GM18498 (cell line): ENCODE results near the gene CKS2.
"Not testable (repeated sequence)": the region's sequence is repeated elsewhere in the genome, so short reads cannot be mapped to it uniquely, and the experiment has no call there.

Source experiments
- ATAC-seq: cut with Tn5 transposase; IDR thresholded peaks from one replicate; pipeline ENCODE4 v1.9.1; 2021; ENCODE audit warnings: mild to moderate bottlenecking, moderate library complexity; ENCODE audit not compliant: unreplicated experiment

CKS2 gene

GRCh38 chr9:89310475-89311345, at the start of gene CKS2:
CKS2 (plus strand) TSS chr9:89311195; CDS start chr9:89311293, 98 bp downstream.
- ATAC-seq, result peak; percentile 90

- no peak for ATAC-seq
These were observed 37.3 kb upstream of the CKS2 start for GRCh38 chr9:89273528-89274279.

GRCh38 chr9:89274838-89275237, 36.2 kb upstream of the CKS2 start:
- no peak for ATAC-seq

- not testable (repeated sequence) for ATAC-seq
These were observed 35.0 kb upstream of the CKS2 start for GRCh38 chr9:89276040-89276439.

- ATAC-seq, result no peak
These were observed 34.0 kb upstream of the CKS2 start for GRCh38 chr9:89277043-89277442.

- ATAC-seq, result no peak
These were observed 33.5 kb upstream of the CKS2 start for GRCh38 chr9:89277454-89277853.

GRCh38 chr9:89278551-89278950, 32.4 kb upstream of the CKS2 start:
- no peak for ATAC-seq

GRCh38 chr9:89278997-89279739, 31.8 kb upstream of the CKS2 start:
- no peak for ATAC-seq

- ATAC-seq, result no peak
These were observed 29.9 kb upstream of the CKS2 start for GRCh38 chr9:89281106-89281505.

GRCh38 chr9:89282248-89282968, 28.6 kb upstream of the CKS2 start:
- not testable (repeated sequence) for ATAC-seq

GRCh38 chr9:89284076-89284475, 26.9 kb upstream of the CKS2 start:
- no peak for ATAC-seq

- ATAC-seq, result no peak
These were observed 19.3 kb upstream of the CKS2 start for GRCh38 chr9:89291741-89292140.

GRCh38 chr9:89293014-89293413, 18.0 kb upstream of the CKS2 start:
- ATAC-seq, result no peak

GRCh38 chr9:89295400-89295799, 15.6 kb upstream of the CKS2 start:
- no peak for ATAC-seq

GRCh38 chr9:89301996-89302395, 9.0 kb upstream of the CKS2 start:
- not testable (repeated sequence) for ATAC-seq

- no peak for ATAC-seq
These were observed 6.8 kb upstream of the CKS2 start for GRCh38 chr9:89304020-89304833.

GRCh38 chr9:89304834-89305188, 6.2 kb upstream of the CKS2 start:
- no peak for ATAC-seq

- ATAC-seq, result no peak
These were observed 5.1 kb upstream of the CKS2 start for GRCh38 chr9:89305868-89306267.

GRCh38 chr9:89309166-89309565, 1.8 kb upstream of the CKS2 start:
- no peak for ATAC-seq
